Kasumi-1 (cell line): ENCODE results near the gene KRT33A.
"Not testable (repeated sequence)": the region's sequence is repeated elsewhere in the genome, so short reads cannot be mapped to it uniquely, and the experiment has no call there.

Source experiments
- DNase-seq, 2 experiments: peaks; one replicate each; lab custom pipeline; 2025; lab: John Stamatoyannopoulos, UW

Gene KRT33A

DNA sequence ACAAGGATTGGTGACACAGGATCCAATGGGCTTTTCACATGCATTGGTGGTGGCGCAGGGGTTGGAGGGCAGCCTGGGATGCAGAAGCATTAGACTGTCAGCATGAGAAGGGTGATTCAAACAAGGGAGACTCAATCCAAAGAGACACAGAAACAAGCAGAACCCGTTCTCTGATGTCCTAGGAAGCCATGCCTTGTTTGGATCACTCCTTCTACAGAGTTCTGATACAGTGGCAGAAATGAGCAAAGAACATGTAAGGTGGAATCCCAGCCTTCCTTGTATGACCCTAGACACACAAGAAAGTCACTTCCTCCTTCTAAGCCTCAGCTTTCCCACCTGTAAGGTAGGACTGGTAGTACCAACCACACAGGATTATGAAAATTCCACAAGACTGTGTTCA is 13.3 kb upstream of the KRT33A start:
- DNase-seq = no peak

DNA sequence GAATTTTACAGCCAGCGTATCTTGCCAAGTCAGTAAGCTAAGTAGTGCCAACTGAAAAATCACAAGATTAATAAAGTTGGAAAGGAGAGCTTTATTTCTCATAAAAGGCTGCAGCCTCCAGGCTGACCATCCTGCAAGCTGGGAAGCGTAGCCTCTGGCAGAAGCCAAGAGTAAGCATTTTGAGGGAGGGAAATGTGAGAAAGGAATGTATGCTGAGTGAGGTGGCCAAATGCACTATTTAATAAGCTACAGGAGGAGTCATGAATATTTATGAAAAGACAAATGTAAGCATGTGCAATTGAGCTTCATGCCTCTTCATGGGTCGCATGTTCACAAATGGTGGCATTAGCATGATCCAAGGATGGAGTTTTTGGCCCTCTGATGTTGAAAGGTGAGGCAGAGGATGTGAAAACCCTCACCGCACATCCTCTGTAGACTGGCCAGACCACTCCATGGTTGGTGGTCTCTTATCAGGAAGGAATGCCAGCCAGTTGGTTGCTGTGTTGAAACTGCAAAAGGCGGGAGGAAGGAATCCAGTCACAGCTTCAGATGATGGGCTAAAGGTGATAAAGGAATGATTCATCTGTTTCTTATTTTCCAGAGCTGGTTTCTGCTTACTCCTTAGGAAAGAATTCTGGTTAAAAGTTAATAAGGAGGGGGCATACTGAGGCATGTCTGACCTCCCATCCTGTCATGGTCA is 9.8 kb upstream of the KRT33A start:
- DNase-seq = no peak

DNA sequence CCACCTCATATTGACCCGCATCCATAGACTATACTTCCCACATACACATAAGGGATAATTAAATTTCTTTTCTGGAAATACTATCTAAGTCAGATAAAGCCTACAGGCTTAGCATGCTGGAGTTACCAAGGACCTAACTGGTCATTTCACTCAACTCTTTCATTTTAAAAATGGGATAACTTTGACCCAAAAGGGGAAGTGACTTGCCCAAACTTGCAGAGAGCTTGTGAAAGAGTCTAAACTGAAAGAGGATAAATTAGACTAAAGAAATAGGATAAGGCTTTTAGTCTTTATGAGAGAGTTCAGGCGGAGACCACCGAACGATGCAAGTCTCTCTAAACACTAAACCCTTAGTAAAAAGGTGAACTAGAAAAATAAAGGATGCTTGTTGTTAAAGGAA is 3.9 kb upstream of the KRT33A start:
- peak in 1 of 2 experiments; percentile 0 for DNase-seq

DNA sequence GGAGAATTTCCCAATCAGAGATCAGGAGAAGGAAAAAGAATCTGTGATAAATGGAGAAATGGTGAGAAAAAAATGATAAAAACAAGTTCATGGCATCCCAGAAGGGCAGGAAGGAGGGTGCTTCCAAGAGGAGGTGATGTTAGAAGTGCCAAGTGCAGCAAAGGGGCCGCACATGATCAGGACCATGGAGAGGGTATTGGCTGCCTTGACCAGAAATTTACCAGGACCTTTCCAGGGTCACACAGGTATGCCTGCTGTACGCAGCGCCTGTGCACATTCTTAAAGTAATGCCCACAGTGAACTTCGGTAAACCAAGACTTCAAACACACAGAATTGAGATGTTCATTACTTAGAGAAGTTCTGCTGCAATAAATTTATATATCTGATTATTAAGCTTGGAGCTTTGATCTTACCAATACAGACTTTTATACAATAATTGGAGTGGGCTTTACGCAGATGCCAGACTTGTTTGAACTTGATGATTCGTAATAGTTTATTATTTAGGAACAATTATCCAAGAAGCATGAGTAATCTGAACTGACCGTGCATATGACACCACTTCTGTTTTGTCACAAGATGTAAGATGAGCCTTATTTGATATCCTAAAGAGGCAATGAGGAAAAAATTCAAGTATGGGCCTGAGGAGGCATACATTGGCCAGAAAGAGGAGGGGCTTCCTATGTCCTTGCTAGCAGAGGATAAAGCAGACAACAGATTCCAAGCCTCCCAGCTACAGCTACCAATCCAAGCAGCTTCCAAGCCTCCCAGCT is 2.2 kb upstream of the KRT33A start:
- DNase-seq = no peak

DNA sequence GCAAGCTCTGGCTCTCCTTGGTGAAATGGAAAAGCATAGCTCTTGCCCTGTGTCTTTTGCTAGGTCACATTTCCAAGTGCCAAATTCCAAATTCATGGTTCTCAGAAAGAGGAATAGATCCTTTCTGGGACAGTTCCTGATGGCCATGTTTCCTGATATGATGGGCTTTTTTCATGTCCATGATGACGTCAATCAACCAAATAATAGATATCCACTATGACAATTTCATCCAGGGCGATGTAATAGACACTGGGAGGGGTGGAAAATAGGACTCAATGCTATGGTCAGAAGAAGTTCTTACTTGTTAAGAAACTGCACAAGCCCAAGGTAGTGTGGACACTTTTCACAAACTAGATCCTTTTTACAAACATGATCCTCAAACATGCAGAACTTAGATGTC is 549 bp upstream of the KRT33A start:
- no peak for DNase-seq

DNA sequence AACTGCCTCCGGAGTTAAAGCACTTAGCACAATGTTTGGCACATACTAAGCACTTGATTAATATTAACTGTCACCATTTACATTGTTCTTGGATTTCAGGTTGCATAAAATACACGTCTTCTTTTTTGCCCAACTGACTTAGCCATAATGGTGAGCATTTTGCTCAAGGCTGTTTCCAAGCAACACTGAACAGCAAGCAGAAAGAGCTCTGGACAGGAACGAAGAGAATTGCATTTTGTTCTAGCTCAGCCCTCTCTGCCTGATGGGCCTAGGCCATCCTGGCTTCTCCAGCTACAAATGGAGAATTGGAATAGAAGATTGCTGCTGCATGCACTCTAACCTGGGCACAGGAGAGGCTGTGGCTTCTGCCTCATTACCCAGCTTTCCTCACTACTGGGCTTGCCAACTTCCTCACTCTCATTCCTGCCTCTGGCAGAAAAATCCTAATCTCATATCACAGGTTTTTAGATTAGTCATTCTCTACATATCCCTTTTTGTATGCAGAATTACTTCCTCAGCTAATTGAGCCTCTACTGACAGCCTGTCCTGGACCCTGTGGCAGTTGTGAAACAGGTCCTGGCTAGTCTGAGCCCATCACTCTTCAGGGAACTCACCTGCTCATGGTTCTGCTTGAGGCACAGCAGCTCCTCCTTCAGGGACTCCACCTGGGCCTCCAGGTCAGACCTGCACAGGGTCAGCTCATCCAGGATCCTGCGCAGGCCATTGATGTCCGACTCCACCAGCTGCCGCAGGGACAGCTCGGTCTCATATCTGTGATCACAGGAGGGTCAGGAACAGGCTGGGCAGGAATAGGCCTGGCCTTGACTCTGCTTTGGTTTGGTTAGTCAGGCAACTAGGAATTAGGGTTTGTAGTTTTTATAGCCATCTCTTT is 2.5 kb downstream of the KRT33A start:
- no peak for DNase-seq

DNA sequence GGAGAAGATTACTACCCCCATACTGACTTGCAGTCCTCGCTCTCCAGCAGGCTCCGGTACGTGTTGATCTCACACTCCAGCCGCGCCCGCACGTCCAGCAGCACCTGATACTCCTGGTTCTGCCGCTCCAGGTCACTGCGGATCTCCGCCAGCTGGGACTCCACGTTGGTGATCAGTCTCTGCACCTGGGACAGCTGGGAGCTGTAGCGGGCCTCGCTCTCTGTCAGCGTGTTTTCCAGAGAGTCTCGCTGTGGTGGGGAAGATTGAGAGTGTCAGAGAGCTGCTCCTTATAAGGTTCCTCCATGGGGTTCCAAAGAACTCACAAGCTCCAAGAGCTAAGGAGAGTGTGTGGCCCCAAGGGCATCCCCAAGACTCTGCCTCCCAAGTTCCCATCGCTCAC is 4.2 kb downstream of the KRT33A start:
- not testable (repeated sequence) for DNase-seq

DNA sequence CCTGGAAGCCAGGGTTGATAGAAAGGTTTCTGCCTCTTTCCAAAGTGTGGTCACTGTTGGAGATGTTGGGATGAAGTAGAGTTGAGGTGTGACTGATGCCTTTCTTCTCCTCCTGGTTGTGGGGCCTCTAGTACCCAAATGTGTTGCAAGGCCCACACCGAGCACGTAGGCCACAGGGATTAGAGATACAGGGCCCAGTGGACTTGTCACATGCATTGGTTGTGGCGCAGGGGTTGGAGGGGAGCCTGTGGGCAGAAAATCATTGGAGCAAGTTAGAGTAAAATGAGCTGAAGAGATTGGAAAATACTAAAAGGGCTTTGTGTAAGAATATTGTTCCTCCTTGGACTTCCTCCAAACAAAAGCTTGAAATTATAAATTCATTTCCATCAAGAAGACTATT is 4.6 kb downstream of the KRT33A start:
- no peak for DNase-seq

DNA sequence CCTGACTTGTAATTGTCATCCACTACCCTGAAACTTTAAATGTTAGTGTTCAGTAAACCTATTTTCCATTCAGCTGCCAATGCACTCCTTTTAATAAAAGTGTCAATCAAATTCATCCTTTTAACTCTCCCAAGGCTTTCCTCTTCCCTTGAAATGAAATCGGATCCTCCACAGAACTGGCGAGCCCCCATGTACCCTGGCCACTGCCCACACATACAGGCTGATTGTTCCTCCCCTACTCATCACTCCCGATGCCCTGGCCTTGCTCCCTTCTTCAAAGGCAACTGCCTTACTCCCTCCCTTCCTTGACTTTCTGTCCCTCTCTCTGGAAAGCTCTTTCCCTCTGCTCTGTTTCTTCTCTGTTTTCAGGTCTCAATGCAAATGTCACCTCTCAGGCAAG is 7.6 kb downstream of the KRT33A start:
- no peak for DNase-seq

DNA sequence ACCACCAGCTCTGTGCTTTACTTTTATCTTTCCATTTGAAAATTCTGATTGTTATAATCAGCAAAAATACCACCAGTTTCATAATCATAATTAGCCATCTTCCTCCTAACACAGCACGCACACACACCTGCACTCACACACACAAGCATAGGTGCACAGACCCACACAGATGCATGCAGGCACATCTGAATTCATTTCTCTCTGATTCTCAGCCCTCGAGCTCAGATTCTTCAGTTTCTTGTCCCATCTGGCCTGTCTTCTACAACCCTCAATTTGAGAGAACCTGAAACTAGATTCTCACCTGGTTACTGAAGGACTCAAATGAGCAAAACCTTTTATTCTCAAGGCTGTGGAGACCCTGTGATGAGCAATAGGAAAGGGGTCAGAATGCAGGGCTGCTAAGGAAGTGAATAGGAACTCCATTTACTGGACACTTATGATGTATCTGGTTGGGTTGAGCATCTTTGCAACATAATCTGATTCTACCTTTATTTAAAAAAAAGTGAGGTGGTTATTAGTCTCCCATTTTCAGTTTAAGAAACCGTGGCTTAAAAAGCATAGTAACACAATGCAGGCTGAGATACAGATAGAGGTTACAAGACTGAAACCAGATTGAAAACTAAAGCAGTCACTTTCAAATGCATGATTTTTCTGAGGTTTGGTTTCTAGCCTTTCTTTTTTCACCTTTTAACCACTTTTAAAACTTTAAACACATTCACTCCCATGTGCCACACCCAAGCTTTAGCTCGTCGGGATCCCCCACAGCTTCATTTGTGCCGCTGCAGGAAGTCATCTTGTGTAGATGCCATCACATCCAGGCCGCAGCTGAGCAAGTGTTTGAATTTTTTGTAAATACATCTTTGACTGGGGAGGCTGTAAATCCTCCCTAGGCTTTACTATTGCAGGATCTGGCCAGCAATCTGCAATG is 9.4 kb downstream of the KRT33A start:
- DNase-seq = no peak

DNA sequence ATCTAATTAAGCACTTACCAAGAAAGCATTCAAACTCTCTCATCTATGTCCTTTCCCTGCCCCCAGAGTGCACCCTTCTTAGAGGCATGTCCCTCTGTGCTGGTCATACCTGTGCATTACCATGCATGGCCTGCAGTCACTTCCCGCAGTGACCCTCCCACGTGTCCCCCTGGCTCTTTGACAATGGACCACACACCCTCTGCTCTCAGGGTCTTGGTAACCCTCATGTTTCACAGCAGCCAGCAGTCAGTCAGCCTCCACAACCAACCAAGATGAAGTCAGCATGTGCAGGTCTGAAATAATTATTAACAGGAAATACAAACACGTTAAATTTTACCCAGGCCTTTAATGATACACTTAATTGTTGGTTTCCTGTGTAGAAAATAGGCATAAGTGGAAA is 10.1 kb downstream of the KRT33A start:
- no peak for DNase-seq

DNA sequence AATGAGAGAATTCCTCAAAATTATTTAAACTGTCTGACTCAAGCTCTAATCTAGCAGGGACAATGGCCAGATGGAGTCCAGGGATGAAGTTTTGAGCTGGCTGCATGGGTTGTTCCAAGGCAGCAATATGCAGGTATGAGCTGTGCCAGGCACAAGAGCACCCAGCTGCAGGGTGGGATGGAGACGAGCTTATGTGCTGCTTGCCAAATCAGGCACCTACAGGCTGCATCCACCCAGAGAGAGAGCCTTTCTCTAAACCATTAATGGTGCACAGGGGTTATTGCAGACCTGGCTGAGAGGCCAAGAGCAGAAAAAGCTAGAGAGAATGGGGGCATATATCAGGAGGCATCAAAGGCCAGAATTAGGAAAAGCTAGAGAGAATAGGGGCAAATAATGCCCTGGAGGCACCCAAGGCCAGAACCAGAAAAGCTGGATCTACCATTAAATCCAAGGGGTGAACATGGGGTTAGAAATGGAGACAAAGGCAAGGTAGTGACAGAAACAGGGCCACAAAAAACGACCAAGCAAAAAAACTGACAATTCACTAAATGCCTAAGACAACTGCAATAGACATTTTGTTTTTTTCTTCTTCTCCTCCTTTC is 11.0 kb downstream of the KRT33A start:
- no peak for DNase-seq

DNA sequence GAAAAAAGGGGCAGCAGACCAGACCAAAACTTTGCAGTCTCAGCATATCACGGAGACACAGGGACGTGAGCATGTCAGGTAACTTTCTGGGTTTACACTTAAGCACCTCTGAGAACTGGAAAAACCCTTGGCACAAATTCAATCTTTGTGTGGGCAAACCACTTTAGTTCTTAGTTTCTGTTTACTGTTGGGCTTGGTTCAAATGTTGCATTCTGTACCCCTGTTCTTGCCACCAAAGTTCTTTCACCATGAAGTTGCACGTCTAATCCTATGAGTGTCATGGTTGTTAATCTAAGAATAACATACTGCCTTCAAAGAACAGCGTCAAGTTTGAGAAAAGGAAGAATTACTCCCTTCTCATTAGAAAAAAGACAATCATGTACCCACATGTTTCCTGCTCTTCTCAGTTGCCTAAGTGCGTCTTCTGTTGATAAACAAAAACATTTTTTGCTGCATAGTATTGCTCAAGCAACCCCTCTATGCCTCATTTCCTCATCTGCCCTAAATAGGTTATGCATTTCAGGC is 11.6 kb downstream of the KRT33A start:
- DNase-seq = no peak

DNA sequence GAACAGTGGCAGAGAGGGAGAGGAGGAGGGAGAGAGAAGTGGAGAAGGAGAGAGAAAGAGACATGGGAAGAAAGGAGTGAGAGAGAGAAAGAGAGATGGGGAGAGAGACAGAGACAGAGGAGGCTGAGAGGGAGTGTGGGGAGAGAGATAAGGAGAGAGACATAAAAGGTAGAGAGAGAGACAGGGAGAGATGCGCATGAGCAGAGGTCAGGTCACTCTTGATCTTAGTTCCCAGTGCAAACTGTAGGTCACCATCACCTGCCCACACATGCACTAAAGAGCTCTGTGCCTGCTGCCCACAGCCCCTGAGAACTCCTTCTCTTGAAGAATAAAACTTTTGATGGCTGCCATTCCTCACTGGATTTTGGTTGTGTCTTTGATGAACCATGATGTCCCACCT is 14.9 kb downstream of the KRT33A start:
- no peak for DNase-seq

DNA sequence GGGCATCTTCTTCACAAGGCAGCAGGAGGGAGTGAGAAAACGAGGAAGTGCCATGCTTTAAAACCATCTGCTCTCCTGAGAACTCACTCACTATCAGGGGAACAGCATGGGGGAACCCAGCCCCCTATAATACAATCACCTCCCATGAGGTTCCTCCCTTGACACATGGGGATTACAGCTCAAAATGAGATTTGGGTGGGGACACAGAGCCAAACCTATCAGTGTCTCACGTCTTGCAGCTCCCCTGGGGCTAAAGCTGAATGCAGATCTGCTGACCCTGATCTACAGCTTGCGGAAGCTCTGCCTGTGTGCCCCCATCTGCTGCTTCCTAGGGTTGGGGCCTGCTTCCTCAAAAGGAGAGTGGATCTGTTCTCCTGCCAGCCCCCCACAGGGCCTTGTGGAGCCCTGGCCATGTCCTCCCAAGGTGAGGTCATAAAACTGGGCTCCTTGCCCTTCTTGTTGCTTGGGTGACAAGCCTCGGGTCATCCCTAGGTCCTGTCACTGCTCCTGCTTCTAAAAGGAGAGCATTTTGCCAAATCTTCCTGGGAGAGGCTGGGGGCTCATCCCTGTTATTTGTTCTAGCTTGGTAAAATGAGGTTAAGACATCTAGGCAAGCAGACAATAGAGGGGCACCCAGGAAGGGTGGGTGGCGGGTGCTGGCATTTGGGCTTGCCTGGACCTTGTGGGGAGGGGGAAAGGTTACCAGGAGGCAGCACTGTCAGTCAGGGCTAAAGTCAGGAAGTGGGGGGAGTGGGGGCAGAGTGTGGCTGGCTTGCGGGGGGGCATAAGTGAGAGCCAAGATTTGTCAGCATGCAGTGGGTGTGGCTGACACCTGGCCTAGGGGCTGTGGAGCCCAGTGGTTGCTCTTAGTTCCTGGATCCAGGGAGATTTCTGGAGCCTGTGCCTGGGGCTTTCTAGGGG is 16.0 kb downstream of the KRT33A start:
- DNase-seq = no peak

DNA sequence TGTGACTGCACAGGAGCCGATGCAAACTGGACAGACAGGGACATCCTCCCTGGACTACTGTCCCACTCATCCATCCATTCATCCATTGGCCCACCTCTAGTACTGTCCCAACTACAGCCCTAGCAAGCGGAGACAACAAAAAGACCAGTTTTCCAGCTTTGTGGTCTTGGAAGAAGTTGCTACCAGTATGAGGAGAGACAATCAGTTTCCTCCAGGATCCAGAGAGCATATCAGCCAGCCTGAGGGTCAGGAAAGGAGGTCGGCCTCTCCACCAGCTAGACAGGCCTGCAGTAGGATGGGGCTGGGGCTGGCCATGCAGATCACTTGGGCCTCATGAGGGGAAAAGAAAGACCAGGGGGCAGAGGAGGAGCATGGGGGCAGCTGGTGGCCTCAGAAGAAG is 16.8 kb downstream of the KRT33A start:
- no peak for DNase-seq

DNA sequence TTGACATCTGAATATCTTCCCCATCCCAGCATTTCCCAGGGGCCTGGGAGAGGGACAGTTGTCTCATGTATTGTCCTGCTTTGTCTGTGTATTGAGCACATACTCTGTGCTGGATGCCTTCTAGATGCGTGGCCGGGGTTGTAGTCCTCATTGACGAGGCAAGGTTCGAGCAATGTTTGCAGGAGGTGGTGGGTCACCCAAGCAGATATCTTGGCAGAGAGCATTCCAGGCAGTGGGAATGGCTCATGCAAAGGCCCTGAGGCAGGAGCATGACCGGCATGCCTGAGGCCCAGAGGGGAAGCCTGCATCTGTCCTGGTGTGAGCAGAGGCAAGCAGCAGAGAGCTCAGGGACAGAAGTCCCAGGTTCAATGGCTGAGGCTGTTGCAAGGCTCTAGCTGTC is 17.5 kb downstream of the KRT33A start:
- no peak for DNase-seq

DNA sequence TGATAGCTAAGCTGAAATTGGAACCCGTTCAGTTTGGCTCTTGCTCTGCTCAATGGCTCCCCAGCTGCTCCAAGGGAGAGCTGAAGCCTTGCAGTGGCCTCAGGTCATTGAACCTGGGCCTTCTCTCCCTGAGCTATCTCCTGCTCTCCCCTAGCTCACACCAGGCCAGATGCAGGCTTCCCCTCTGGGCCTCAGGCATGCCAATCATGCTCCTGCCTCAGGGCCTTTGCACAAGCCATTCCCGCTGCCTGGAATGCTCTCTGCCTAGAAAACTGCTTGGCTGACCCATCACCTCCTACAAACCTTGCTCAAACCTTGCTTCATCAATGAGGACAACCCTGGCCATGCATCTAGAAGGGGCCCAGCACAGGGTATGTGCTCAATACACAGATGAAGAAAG is 18.4 kb downstream of the KRT33A start:
- no peak for DNase-seq

DNA sequence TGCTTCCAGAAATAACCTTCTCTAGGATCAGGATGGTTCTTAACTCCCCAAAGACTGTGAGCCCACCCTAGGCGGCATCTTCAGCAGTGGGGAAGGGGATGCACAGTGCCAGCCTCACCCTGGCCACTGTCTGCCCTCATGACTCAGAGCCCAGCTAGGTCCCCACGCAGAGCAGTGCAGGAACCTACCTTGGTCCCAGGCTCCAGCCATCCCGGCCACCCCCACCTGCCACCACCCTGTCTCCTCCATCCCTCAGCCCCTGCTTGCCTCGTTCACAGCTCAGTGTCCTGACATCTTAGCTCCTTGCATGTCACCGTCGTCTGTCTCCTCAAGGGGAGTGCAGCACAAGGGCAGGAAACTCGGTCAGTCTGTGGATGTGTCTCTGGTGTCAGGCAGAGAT is 19.0 kb downstream of the KRT33A start:
- no peak for DNase-seq
